Stomach (tissue), 9 donors: ENCODE results near the gene OOSP4A. TPM values are rescaled to one million over a fixed set of nuclear protein-coding genes. Genes with fewer than 3 reads are reported as not detected.

Experiments used
- DNase-seq, 2 donors: peaks; one replicate each; pipeline versions ENCODE4 v3.0.0 to v3.0.0-alpha.2; 2013 to 2019
- H3K27ac ChIP-seq, 5 donors: fragments of 200-600 bp in 4 of 5; sonication (generic) in 4 of 5; one replicate each; pipeline ENCODE4 v1.5.1; 2013 to 2019; ENCODE audit warnings: mild to moderate bottlenecking in 1 of 5, moderate library complexity in 1 of 5
- H3K27me3 ChIP-seq, 3 donors: fragments of 200-600 bp; sonication (generic); one replicate each; pipeline ENCODE4 v1.5.1; 2017 to 2019; ENCODE audit warnings: mixed run types in 1 of 3
- H3K36me3 ChIP-seq, 4 donors: fragments of 200-600 bp; sonication (generic); 1 replicate in 3 of 4; 2 replicates in 1 of 4; pipeline ENCODE4 v1.5.1; 2016 to 2019
- H3K4me1 ChIP-seq, 4 donors: fragments of 200-600 bp; sonication (generic); one replicate each; pipeline ENCODE4 v1.5.1; 2016 to 2019
- H3K4me3 ChIP-seq, 4 donors: fragments of 200-600 bp; sonication (generic) in 3 of 4; one replicate each; pipeline ENCODE4 v1.5.1; 2016 to 2019; ENCODE audit warnings: mild to moderate bottlenecking in 1 of 4
- H3K9me3 ChIP-seq, 4 donors: fragments of 200-600 bp; sonication (generic); one replicate each; pipeline ENCODE4 v1.5.1; 2016 to 2019
- EP300 ChIP-seq: sonication (generic); formaldehyde crosslinking; IDR thresholded peaks from one replicate; pipeline ENCODE4 v1.6.1; 2017; ENCODE audit warnings: antibody characterized with exemption
- POLR2A ChIP-seq, 4 donors: fragments of 450-650 bp; IDR thresholded peaks; one replicate each; pipeline ENCODE4 v1.6.1; 2016; ENCODE audit warnings: antibody characterized with exemption in 4 of 4, control low read depth in 2 of 4, mild to moderate bottlenecking in 1 of 4, moderate library complexity in 1 of 4
- POLR2AphosphoS5 ChIP-seq, 3 donors: sonication (generic); formaldehyde crosslinking; IDR thresholded peaks; one replicate each; pipeline ENCODE4 v1.6.1; 2016; ENCODE audit warnings: antibody characterized with exemption in 3 of 3
- WGBS, 5 donors: extraction: QIAGEN DNeasy Blood & Tissue Kit in 3 of 5; methylation state at CpG; one replicate each; pipeline versions ENCODE4 v1.1.5 to v1.1.7; 2013 to 2018; 5-methylcytosine and 5-hydroxymethylcytosine counted together
- intact Hi-C: fragments of 100-400 bp; cut with DNase I; formaldehyde crosslinking; loops from one replicate; pipeline ENCODE4 v1.15.1; 2023; ENCODE audit warnings: low total_unique reads
- polyA plus RNA-seq, 3 donors: library from polyadenylated mRNA; stranded (reverse); fragments of 200-250 nt; gene quantifications; one replicate each; pipeline ENCODE4 v1.2.3, GENCODE V29; 2013
- total RNA-seq, 5 donors: library from RNA; depleted of rRNA; stranded (reverse); fragments of >200 nt; gene quantifications; one replicate each; pipeline versions ENCODE4 v1.1.0 to v1.2.3, GENCODE V29; 2014 to 2016
- TF ChIP-seq, protein P1 (sequence below), 7 experiments: fragments of 450-650 bp in 4 of 7; fragments of 200-600 bp in 3 of 7; sonication (generic) in 3 of 7; IDR thresholded peaks; one replicate each; pipeline ENCODE4 v1.5.1; 2016 to 2019; ENCODE audit warnings: antibody characterized with exemption in 7 of 7, control low read depth in 2 of 7, mild to moderate bottlenecking in 1 of 7
- donor health status: healthy with polysubstance abuse.
- donor health status: Bipolar disorder and iron deficiency.
- donor health status: healthy.

OOSP4A gene
- total and polyA plus RNA-seq, 8 donors: not detected

DNA sequence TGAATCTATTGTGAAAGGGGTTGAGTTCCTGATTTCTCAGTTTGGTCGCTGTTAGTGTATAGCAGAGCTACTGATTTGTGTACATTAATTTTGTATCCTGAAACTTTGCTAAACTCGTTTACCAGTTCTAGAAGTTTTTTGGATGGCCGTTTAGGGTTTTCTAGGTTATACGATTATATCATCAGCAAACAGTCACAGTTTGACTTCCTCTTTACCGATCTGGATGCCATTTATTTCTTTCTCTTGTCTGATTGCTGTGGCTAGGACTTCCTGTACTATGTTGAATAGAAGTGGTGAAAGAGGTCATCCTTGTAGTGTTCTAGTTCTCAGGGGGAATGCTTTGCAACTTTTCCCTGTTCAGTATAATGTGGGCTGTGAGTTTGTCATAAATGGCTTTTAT lies 28.6 kb downstream of the OOSP4A start:
- TF ChIP-seq, protein P1, sequence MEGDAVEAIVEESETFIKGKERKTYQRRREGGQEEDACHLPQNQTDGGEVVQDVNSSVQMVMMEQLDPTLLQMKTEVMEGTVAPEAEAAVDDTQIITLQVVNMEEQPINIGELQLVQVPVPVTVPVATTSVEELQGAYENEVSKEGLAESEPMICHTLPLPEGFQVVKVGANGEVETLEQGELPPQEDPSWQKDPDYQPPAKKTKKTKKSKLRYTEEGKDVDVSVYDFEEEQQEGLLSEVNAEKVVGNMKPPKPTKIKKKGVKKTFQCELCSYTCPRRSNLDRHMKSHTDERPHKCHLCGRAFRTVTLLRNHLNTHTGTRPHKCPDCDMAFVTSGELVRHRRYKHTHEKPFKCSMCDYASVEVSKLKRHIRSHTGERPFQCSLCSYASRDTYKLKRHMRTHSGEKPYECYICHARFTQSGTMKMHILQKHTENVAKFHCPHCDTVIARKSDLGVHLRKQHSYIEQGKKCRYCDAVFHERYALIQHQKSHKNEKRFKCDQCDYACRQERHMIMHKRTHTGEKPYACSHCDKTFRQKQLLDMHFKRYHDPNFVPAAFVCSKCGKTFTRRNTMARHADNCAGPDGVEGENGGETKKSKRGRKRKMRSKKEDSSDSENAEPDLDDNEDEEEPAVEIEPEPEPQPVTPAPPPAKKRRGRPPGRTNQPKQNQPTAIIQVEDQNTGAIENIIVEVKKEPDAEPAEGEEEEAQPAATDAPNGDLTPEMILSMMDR (IDR thresholded peaks at IDR 0.05): no peak
- no peak for TF ChIP-seq EP300
- no peak for TF ChIP-seq POLR2AphosphoS5 (IDR thresholded peaks at IDR 0.05)
- TF ChIP-seq POLR2A (IDR thresholded peaks at IDR 0.05): no peak
- 53 to 80% (median 74%) methylated on average over 5 of the region's 5 CpGs for WGBS, 5 donors
- Histone ChIP-seq H3K27me3 (no peaks in the 10 kb centered on the region), H3K9me3 (peaks cover 0 to 17% (median 3%) of the 10 kb centered on the region in 4 donors), H3K4me1 (no peaks in the 10 kb centered on the region), H3K4me3 (no peak overlapping the region), H3K27ac (no peak overlapping the region), H3K36me3 (no peaks in the 10 kb centered on the region)
- DNase-seq: no peak
- intact Hi-C loops: no loop called here

DNA sequence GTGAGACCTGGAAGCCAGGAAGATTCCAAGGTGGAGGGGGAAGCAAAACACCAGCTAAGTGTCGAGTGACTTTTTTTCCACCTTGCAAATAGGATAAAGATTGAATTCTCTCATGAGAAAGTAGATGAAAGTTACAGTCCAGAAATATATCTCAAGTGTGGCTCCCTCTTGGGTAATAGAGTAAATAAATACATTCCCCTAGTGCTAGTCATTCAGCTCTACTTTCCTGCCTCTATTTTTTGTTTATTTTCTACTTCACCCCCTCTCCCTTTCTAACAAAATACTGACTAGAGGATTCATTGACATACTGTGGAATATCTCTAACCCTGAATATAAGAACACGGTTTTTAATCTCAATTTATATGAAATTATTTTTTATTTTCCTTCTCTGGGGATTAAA lies 34.0 kb downstream of the OOSP4A start:
- TF ChIP-seq, protein P1 (IDR thresholded peaks at IDR 0.05): no peak
- no peak for TF ChIP-seq POLR2AphosphoS5 (IDR thresholded peaks at IDR 0.05)
- TF ChIP-seq POLR2A (IDR thresholded peaks at IDR 0.05): no peak
- TF ChIP-seq EP300: no peak
- 59 to 74% (median 62%) methylated on average over 2 of the region's 2 CpGs for WGBS, 5 donors
- H3K9me3 ChIP-seq: no peaks in the 10 kb centered on the region
- H3K4me1 ChIP-seq: no peaks in the 10 kb centered on the region
- H3K27me3 ChIP-seq: no peaks in the 10 kb centered on the region
- no peaks in the 10 kb centered on the region for H3K36me3 ChIP-seq
- H3K4me3 ChIP-seq: no peak overlapping the region
- intact Hi-C loops: no loop called here
- no peak for DNase-seq
- no peak overlapping the region for H3K27ac ChIP-seq

DNA sequence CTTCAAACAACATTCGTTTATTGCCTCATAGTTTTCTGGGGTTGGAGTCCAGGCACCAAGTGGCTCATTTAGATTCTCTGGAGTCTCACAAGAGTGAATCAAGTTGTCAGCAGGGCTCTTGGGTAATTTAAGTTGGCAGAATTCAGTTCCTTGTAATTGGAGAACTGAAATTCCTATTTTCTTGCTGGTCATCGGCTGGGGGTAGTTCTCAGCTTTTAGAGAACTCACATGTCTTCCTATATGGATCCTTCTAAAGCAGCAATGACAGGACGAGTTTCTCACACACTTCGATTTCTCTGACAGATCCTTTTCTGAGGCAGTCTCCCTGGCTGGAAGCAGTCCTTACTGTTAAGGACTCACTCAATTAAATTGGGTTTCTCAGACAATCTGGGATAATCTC lies 35.9 kb downstream of the OOSP4A start:
- Histone ChIP-seq H3K4me1 (no peaks in the 10 kb centered on the region), H3K27me3 (no peaks in the 10 kb centered on the region), H3K27ac (no peak overlapping the region), H3K9me3 (no peaks in the 10 kb centered on the region), H3K4me3 (no peak overlapping the region), H3K36me3 (no peaks in the 10 kb centered on the region)
- TF ChIP-seq, protein P1 (IDR thresholded peaks at IDR 0.05): no peak
- TF ChIP-seq POLR2AphosphoS5 (IDR thresholded peaks at IDR 0.05) (no peak), POLR2A (IDR thresholded peaks at IDR 0.05) (no peak), EP300 (no peak)
- no peak for DNase-seq
- intact Hi-C loops: no loop called here
- 79 to 91% (median 82%) methylated on average over 4 of the region's 4 CpGs for WGBS, 5 donors

DNA sequence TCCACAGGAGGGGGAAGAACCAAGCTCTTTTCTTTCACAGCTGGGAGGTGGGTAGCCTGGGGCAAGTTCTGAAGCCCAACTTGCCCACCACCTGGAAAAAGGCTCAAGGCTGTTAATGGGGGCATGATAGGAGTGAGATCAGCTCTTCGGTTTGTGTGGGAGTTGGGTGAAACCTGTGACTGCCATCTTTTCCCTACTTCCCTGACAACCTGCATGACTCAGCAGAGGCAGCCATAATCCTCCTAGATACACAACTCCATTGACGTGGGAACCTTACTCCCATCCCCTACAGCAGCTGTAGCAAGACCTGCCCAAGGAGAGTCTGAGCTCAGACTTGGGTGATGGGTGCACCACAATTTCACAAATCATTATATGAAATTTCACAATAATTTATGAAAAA lies 39.9 kb downstream of the OOSP4A start:
- Histone ChIP-seq H3K4me1 (no peaks in the 10 kb centered on the region), H3K27ac (no peak overlapping the region), H3K36me3 (no peaks in the 10 kb centered on the region), H3K27me3 (no peaks in the 10 kb centered on the region), H3K4me3 (no peak overlapping the region), H3K9me3 (no peaks in the 10 kb centered on the region)
- intact Hi-C loops: no loop called here
- TF ChIP-seq, protein P1 (IDR thresholded peaks at IDR 0.05): no peak
- TF ChIP-seq POLR2AphosphoS5 (IDR thresholded peaks at IDR 0.05) (no peak), POLR2A (IDR thresholded peaks at IDR 0.05) (no peak), EP300 (no peak)
- DNase-seq: no peak
- WGBS, 5 donors: 71 to 93% (median 86%) methylated on average over 2 of the region's 2 CpGs
